Common myeloid progenitor, CD34-positive (primary cell): Measurements from ENCODE around the gene DCN.

Experiments used
- CTCF ChIA-PET: fragments of 350-600 bp; sonication (Branson Sonifier 250); formaldehyde crosslinking; loops from one replicate; lab custom pipeline; 2021; ENCODE audit warnings: antibody characterized with exemption; lab: Charles Lee
- POLR2A ChIA-PET: fragments of 350-600 bp; sonication (Branson Sonifier 250); formaldehyde crosslinking; loops from one replicate; lab custom pipeline; 2021; ENCODE audit warnings: antibody characterized with exemption; lab: Charles Lee
- DNase-seq, 3 donors: peaks; one replicate each; pipeline versions ENCODE4 v3.0.0 to v3.0.0-alpha.2; 2013
- H3K27ac ChIP-seq, 2 experiments: 1 replicate in 1 of 2; 2 replicates in 1 of 2; pipeline ENCODE4 v1.7.0; 2013; ENCODE audit warnings: inconsistent platforms in 2 of 2, low read length in 2 of 2, mild to moderate bottlenecking in 2 of 2, low read depth in 1 of 2, moderate library complexity in 1 of 2; ENCODE audit not compliant: severe bottlenecking in 2 of 2, insufficient read depth in 1 of 2, poor library complexity in 1 of 2
- H3K27me3 ChIP-seq, 5 experiments: replicated peaks in 2 of 5; 1 replicate in 3 of 5; 2 replicates in 2 of 5; pipeline versions ENCODE4 v1.6.1 to v1.7.0; 2013; ENCODE audit warnings: low read length in 4 of 5, mild to moderate bottlenecking in 2 of 5, moderate library complexity in 2 of 5, inconsistent platforms in 1 of 5; ENCODE audit not compliant: insufficient read depth in 5 of 5, control insufficient read depth in 4 of 5
- H3K36me3 ChIP-seq, 4 experiments: 1 replicate in 2 of 4; 2 replicates in 2 of 4; pipeline versions ENCODE4 v1.6.1 to v1.7.0; 2013; ENCODE audit warnings: low read length in 3 of 4, control low read depth in 1 of 4, mild to moderate bottlenecking in 1 of 4; ENCODE audit not compliant: control insufficient read depth in 4 of 4, insufficient read depth in 4 of 4
- H3K4me1 ChIP-seq, 4 experiments: 1 replicate in 3 of 4; 2 replicates in 1 of 4; pipeline versions ENCODE4 v1.6.1 to v1.7.1; 2013; ENCODE audit warnings: low read length in 3 of 4, mild to moderate bottlenecking in 3 of 4, control low read depth in 1 of 4, inconsistent platforms in 1 of 4, moderate library complexity in 1 of 4; ENCODE audit not compliant: control insufficient read depth in 4 of 4, insufficient read depth in 4 of 4; ENCODE audit errors: control extremely low read depth in 1 of 4
- H3K4me3 ChIP-seq, 7 experiments: 1 replicate in 4 of 7; 2 replicates in 3 of 7; pipeline versions ENCODE4 v1.5.1 to v1.7.0; 2013; ENCODE audit warnings: mild to moderate bottlenecking in 7 of 7, low read length in 6 of 7, moderate library complexity in 6 of 7, inconsistent platforms in 2 of 7, low read depth in 2 of 7, control low read depth in 1 of 7; ENCODE audit not compliant: insufficient read depth in 4 of 7, control insufficient read depth in 1 of 7; ENCODE audit errors: extremely low read depth in 1 of 7
- H3K9me3 ChIP-seq, 5 experiments: 1 replicate in 4 of 5; 2 replicates in 1 of 5; pipeline versions ENCODE4 v1.6.1 to v1.7.1; 2013; ENCODE audit warnings: low read length in 4 of 5, mild to moderate bottlenecking in 2 of 5, inconsistent platforms in 1 of 5, low read depth in 1 of 5, moderate library complexity in 1 of 5; ENCODE audit not compliant: control insufficient read depth in 4 of 5, insufficient read depth in 2 of 5; ENCODE audit errors: control extremely low read depth in 1 of 5
- WGBS: methylation state at CpG from one replicate; pipeline ENCODE4 v1.1.5; 2013; ENCODE audit not compliant: insufficient coverage; 5-methylcytosine and 5-hydroxymethylcytosine counted together

The DCN gene

GRCh38 chr12:91142221-91142631, 40.4 kb downstream of the DCN start:
- DNase-seq: no peak
- H3K4me3 ChIP-seq: no peak overlapping the region
- H3K27me3 ChIP-seq: no peaks in the 10 kb centered on the region
- ChIA-PET CTCF (no interaction called here), POLR2A (no interaction called here)
- H3K27ac ChIP-seq: no peak overlapping the region
- H3K4me1 ChIP-seq: no peaks in the 10 kb centered on the region
- 100% methylated on average over 2 of the region's 3 CpGs for WGBS
- no peaks in the 10 kb centered on the region for H3K9me3 ChIP-seq
- no peaks in the 10 kb centered on the region for H3K36me3 ChIP-seq

DNA sequence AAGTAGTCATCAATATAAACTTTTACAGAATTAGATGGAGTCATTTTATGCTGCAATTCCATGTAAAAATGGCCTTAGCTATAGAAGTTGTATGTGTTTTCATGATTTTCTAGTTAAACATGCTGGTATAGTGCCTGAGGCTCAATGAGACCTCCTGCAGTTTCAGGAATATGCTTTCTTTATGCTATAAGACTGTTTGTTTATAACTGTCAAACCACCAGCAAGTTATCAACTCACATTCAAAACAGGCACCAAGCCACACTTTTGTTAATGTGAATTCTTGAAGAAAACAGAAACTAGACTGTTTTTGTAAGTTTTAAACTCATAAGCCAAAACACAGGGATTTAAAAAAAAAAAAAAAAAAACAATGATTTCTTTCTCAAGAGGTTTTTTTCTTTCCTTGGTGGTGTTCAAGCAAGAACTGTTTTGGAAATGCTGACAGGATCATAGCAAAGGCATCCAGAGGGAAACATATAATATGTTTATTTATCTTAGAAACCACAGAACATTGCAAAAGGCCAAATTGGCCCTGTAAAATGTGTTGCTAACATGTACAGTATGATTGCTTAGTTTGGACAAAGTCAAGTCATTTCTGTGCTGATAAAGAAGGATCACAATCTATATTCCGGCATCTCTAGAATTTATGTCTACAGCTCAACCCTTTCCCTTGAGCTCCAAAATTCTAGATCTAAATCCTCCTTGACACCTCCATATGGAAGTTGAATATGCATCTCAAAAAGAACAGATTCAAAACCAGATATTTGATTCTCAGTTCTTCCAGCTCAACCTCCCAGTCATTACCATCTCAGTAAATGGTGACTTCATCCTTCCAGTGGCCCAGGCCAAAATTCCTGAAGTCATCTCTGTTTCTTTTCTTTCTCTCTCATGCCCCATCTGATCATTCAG, 42.3 kb downstream of the DCN start:
- WGBS: 92% methylated on average over 1 of the region's 1 CpG
- no peaks in the 10 kb centered on the region for H3K36me3 ChIP-seq
- no peaks in the 10 kb centered on the region for H3K4me1 ChIP-seq
- H3K4me3 ChIP-seq: no peak overlapping the region
- POLR2A ChIA-PET: no interaction called here
- DNase-seq: no peak
- CTCF ChIA-PET: no interaction called here
- H3K27me3 ChIP-seq: no peaks in the 10 kb centered on the region
- no peak overlapping the region for H3K27ac ChIP-seq
- no peaks in the 10 kb centered on the region for H3K9me3 ChIP-seq

DNA sequence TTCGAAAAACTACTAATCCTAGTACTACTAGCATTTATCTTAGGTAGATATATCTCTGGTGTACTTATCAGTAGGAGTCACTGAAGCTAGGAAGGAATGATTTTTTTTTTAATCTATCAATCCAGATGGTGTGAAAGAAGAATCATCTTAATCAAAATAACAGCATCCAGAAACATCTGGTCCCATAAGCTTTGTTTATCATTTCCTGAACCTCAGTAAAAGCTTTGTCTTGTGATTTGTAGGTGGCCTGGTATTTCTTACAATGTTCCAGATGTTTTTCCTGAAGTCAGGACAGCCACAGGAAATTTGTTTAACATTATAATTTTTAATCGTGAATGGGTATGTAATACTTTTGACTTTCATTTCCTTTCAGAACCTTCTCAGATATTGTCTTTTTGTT, 43.3 kb downstream of the DCN start:
- no peaks in the 10 kb centered on the region for H3K36me3 ChIP-seq
- ChIA-PET CTCF (no interaction called here), POLR2A (no interaction called here)
- H3K4me1 ChIP-seq: no peaks in the 10 kb centered on the region
- DNase-seq: no peak
- no peaks in the 10 kb centered on the region for H3K9me3 ChIP-seq
- H3K27ac ChIP-seq: no peak overlapping the region
- no peak overlapping the region for H3K4me3 ChIP-seq
- no peaks in the 10 kb centered on the region for H3K27me3 ChIP-seq
- WGBS: no CpG with 5 or more reads among the region's 2 CpGs

DNA sequence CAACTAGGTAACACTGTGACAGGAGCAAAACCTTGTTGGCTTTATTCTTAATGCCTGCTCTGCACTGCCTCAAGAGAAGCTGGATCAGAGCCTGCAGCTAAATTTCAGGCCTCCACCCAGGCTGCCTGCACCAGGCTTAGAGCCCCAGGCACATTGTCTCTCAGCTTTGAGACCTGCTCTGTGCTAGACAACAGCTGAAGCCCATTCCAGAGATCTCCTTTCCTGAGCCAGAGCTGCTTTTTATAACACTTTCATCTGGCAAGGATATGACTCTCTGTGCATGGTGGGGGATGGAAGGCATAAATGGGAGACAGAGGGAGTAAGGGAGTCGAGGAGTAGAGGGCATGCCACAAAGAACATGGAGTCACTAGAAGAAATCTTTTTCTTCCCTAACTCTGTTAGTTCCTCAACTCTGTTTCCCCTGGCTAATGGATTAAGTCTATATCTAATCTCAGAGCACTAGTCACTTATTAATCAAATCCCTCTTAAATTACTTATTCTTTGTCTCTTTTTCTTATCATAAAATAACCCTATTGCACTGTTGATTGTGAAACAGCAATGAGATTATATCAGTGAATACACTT, 44.2 kb downstream of the DCN start:
- ChIA-PET CTCF (interaction anchor here (1.4 kb wide), 1 partner anchor 30 kb away, joined by 4 read pairs; no protein-coding TSS in a partner anchor), POLR2A (no interaction called here)
- no CpG with 5 or more reads among the region's 1 CpG for WGBS
- Histone ChIP-seq H3K4me3 (no peak overlapping the region), H3K27me3 (no peaks in the 10 kb centered on the region), H3K36me3 (no peaks in the 10 kb centered on the region), H3K9me3 (no peaks in the 10 kb centered on the region), H3K4me1 (no peaks in the 10 kb centered on the region), H3K27ac (no peak overlapping the region)
- DNase-seq: no peak

GRCh38 chr12:91133871-91134270, 48.7 kb downstream of the DCN start:
- no peak overlapping the region for H3K27ac ChIP-seq
- no peaks in the 10 kb centered on the region for H3K9me3 ChIP-seq
- no peaks in the 10 kb centered on the region for H3K36me3 ChIP-seq
- H3K4me3 ChIP-seq: no peak overlapping the region
- H3K27me3 ChIP-seq: no peaks in the 10 kb centered on the region
- ChIA-PET CTCF (no interaction called here), POLR2A (no interaction called here)
- no CpG with 5 or more reads among the region's 1 CpG for WGBS
- no peak for DNase-seq
- H3K4me1 ChIP-seq: no peaks in the 10 kb centered on the region

DNA sequence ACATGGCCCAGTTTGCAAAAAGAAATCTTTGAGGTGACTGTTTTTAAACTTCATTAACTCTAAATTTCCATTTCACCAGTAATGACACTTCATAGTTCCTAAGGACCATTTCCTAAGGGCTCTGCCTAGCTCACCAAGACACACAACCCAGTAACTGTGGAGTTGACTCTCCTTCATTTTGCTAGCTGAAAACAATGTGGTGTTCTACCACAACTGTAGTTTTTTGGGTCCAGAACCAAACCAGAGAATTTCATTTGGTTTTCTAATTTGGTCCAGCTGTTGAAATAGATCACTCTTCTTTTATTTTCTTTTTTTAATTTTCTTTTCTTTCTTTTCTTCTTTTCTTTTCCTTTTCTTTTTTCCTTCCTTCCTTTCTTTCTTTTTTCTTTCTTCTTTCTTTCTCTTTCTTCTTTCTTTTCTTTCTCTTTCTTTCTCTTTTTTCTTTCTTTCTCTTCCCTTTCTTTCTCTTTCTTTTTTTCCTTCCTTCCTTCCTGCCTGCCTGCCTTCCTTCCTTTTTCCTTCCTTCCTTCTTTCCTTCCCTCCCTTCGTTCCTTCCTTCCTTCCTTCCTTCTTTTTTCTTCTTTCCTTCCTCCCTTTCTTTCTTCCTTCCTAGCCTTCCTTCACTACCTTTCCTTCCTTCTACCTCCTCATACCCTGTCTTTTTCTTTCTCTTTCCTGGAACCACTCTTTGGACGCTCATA, 52.8 kb downstream of the DCN start:
- Histone ChIP-seq H3K27me3 (no peaks in the 10 kb centered on the region), H3K36me3 (no peaks in the 10 kb centered on the region), H3K27ac (no peak overlapping the region), H3K4me3 (no peak overlapping the region), H3K4me1 (no peaks in the 10 kb centered on the region), H3K9me3 (peaks cover 0 to 4% (median 0%) of the 10 kb centered on the region in 5 experiments)
- DNase-seq: no peak
- WGBS: 100% methylated on average over 1 of the region's 2 CpGs
- CTCF ChIA-PET: interaction anchor here (0.7 kb wide), 1 partner anchor 143 kb away, joined by 3 read pairs; no protein-coding TSS in a partner anchor
- POLR2A ChIA-PET: no interaction called here

DNA sequence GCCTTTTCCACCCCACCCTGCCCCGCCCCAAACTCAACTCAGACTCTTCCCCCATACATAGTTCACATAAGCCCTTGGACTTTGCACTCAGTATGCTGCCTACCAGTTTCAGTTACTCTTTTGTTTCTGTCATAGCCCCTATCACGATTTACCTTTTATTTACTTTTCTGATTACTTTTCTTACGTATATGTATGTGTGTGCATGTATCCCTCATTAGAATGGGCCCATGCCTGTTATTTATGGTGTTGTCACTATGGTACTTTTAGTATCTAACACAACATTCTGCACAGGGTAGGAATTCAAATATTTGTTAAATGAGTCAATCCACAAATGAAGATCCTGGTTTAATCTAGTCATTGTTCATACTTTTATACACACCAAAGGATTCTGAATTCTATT, 54.9 kb downstream of the DCN start:
- H3K27ac ChIP-seq: no peak overlapping the region
- H3K27me3 ChIP-seq: no peaks in the 10 kb centered on the region
- WGBS: 100% methylated on average over 1 of the region's 3 CpGs
- H3K36me3 ChIP-seq: no peaks in the 10 kb centered on the region
- H3K4me3 ChIP-seq: no peak overlapping the region
- H3K4me1 ChIP-seq: no peaks in the 10 kb centered on the region
- DNase-seq: no peak
- peaks cover 0 to 4% (median 1%) of the 10 kb centered on the region in 5 experiments for H3K9me3 ChIP-seq
- POLR2A ChIA-PET: no interaction called here
- CTCF ChIA-PET: no interaction called here
